Endothelial cell of umbilical vein (primary cell): ENCODE measurements around the gene HMG20A. TPM values are rescaled to one million over a fixed set of nuclear protein-coding genes. Genes with fewer than 3 reads are reported as not detected.
"Not testable (repeated sequence)": the region's sequence is repeated elsewhere in the genome, so short reads cannot be mapped to it uniquely, and the experiment has no call there.

Experiments used
- BruUV-seq: library from RNA; stranded (reverse); fragments of 400-500 nt; replicated peaks from 2 replicates; lab custom pipeline; 2021; lab: Mats Ljungman, UMichigan
- CTCF ChIA-PET: fragments of 300-600, 350-600 bp; sonication (Branson Sonifier 250); formaldehyde crosslinking; loops from one replicate; lab custom pipeline; 2021; ENCODE audit warnings: antibody characterized with exemption, inconsistent platforms; lab: Charles Lee
- POLR2A ChIA-PET: fragments of 300-600, 350-600 bp; sonication (Branson Sonifier 250); formaldehyde crosslinking; loops from one replicate; lab custom pipeline; 2021; ENCODE audit warnings: antibody characterized with exemption, inconsistent platforms; lab: Charles Lee
- DNase-seq: peaks from one replicate; pipeline ENCODE4 v3.0.0-alpha.2; 2011; ENCODE audit warnings: low read depth, low spot score
- FAIRE-seq: peaks from 2 replicates; lab custom pipeline; 2011; peaks lifted over from hg19 to GRCh38; lab: Jason Lieb, UNC
- H2AFZ ChIP-seq: 2 replicates; pipeline ENCODE4 v1.6.0; 2012; ENCODE audit warnings: low read depth, low read length, control low read depth, inconsistent platforms
- H3K27ac ChIP-seq: 2 replicates; pipeline ENCODE4 v1.5.1; 2011; ENCODE audit warnings: low read depth, mild to moderate bottlenecking, control low read depth, low read length, moderate library complexity; ENCODE audit not compliant: insufficient read depth
- H3K27me3 ChIP-seq, 2 experiments: 2 replicates each; pipeline versions ENCODE4 v1.6.0 to v1.6.1; 2011; ENCODE audit warnings: low read length in 2 of 2, mixed read lengths in 1 of 2; ENCODE audit not compliant: control insufficient read depth in 2 of 2, insufficient read depth in 2 of 2
- H3K36me3 ChIP-seq, 2 experiments: 2 replicates in 1 of 2; 3 replicates in 1 of 2; pipeline ENCODE4 v1.5.1; 2011; ENCODE audit warnings: low read length in 2 of 2, mild to moderate bottlenecking in 1 of 2, moderate library complexity in 1 of 2; ENCODE audit not compliant: control insufficient read depth in 2 of 2, insufficient read depth in 2 of 2; ENCODE audit errors: extremely low read depth in 1 of 2
- H3K4me1 ChIP-seq: 3 replicates; pipeline ENCODE4 v1.5.1; 2011; ENCODE audit warnings: mild to moderate bottlenecking, low read length; ENCODE audit not compliant: control insufficient read depth, insufficient read depth; ENCODE audit errors: extremely low read depth
- H3K4me2 ChIP-seq: 2 replicates; pipeline ENCODE4 v1.6.1; 2011; ENCODE audit warnings: low read length, control low read depth, mixed read lengths; ENCODE audit not compliant: insufficient read depth
- H3K4me3 ChIP-seq, 3 experiments: fragments of 200-600 bp in 1 of 3; sonication (generic), shearing (Covaris generic) in 1 of 3; replicated peaks in 1 of 3; 2 replicates each; pipeline ENCODE4 v1.5.1; 2011 to 2016; ENCODE audit warnings: control low read depth in 3 of 3, low read length in 3 of 3, mild to moderate bottlenecking in 2 of 3, inconsistent platforms in 1 of 3, low read depth in 1 of 3, moderate library complexity in 1 of 3; ENCODE audit not compliant: insufficient read depth in 1 of 3
- H3K79me2 ChIP-seq: 2 replicates; pipeline ENCODE4 v1.6.0; 2012; ENCODE audit warnings: low read length, inconsistent platforms; ENCODE audit not compliant: control insufficient read depth, insufficient read depth
- H3K9ac ChIP-seq: replicated peaks from 2 replicates; pipeline ENCODE3; 2011; ENCODE audit warnings: low read length, control low read depth; ENCODE audit not compliant: insufficient read depth; ENCODE audit errors: extremely low read depth
- H3K9me1 ChIP-seq: replicated peaks from 3 replicates; pipeline ENCODE4 v1.6.0; 2011; ENCODE audit warnings: mild to moderate bottlenecking, low read length; ENCODE audit not compliant: control insufficient read depth, insufficient read depth; ENCODE audit errors: extremely low read depth
- H3K9me3 ChIP-seq: replicated peaks from 2 replicates; pipeline ENCODE4 v1.5.1; 2012; ENCODE audit warnings: low read length, inconsistent platforms; ENCODE audit not compliant: control insufficient read depth, insufficient read depth
- H4K20me1 ChIP-seq: replicated peaks from 2 replicates; pipeline ENCODE3; 2011; ENCODE audit warnings: mild to moderate bottlenecking, low read length; ENCODE audit not compliant: control insufficient read depth, insufficient read depth; ENCODE audit errors: extremely low read depth
- EZH2 ChIP-seq: IDR thresholded peaks from 2 replicates; pipeline ENCODE4 v1.6.1; 2012; ENCODE audit warnings: borderline replicate concordance, low read depth, mild to moderate bottlenecking, moderate library complexity, low read length, inconsistent platforms; ENCODE audit not compliant: severe bottlenecking
- MYC ChIP-seq: IDR thresholded peaks from one replicate; pipeline ENCODE4 v1.6.1; 2011; ENCODE audit warnings: mild to moderate bottlenecking, low read depth, low read length
- POLR2A ChIP-seq: IDR thresholded peaks from 2 replicates; pipeline ENCODE4 v1.6.1; 2012; ENCODE audit warnings: low read depth, mild to moderate bottlenecking, control low read depth, low read length
- dilution Hi-C: fragments of 300-500 bp; cut with MboI; formaldehyde crosslinking; loops from one replicate; pipeline ENCODE4 v1.15.0; 2019; ENCODE audit warnings: low sequenced_read_pairs; ENCODE audit not compliant: extremely low pct_ligation_motif_present
- intact Hi-C: fragments of 100-400 bp; cut with micrococcal nuclease; formaldehyde crosslinking; loops from one replicate; pipeline ENCODE4 v1.10.0; 2022
- polyA plus RNA-seq, 4 experiments: library from polyadenylated mRNA; depleted of rRNA in 3 of 4; stranded (reverse) in 3 of 4; unstranded in 1 of 4; fragments of >200 nt; gene quantifications; 2 replicates each; pipeline versions ENCODE4 v1.2.1 to v1.2.3, GENCODE V29; 2011 to 2012; ENCODE audit warnings: missing spikeins in 1 of 4
- total RNA-seq: library from RNA; stranded (reverse); gene quantifications from 2 replicates; pipeline ENCODE4 v1.2.3, GENCODE V29; 2021

HMG20A gene
- total and polyA plus RNA-seq, 2 donors (not counting 3 experiments of a cell fraction or from before 2014, with no cell fraction given), result 35.8 to 44.0 TPM

- Histone ChIP-seq H3K4me3 (no peak overlapping the region), H3K9me1 (no peaks in the 10 kb centered on the region), H3K36me3 (no peaks in the 10 kb centered on the region), H2AFZ (no peak overlapping the region), H3K4me1 (no peaks in the 10 kb centered on the region), H4K20me1 (peaks cover 24% of the 10 kb centered on the region), H3K9me3 (no peaks in the 10 kb centered on the region), H3K27ac (no peak overlapping the region), H3K79me2 (peaks cover 98% of the 10 kb centered on the region), H3K9ac (no peak overlapping the region), H3K4me2 (no peak overlapping the region), H3K27me3 (no peaks in the 10 kb centered on the region)
- TF ChIP-seq MYC (no peak), POLR2A (no peak), EZH2 (no peak)
- FAIRE-seq (no peak), DNase-seq (no peak)
- ChIA-PET CTCF (interaction anchor here (1.0 to 1.3 kb wide), 4 partner anchors 22 to 88 kb away, joined by 3 to 5 read pairs (median 4); no protein-coding TSS in a partner anchor), POLR2A (no interaction called here)
- no TSS peak for BruUV-seq
- intact Hi-C loops (loop anchor here (10.0 kb wide), 1 partner anchor 55 kb away; no protein-coding TSS in a partner anchor), dilution Hi-C loops (no loop called here)
Measured at GRCh38 chr15:77409259-77410156, 11.2 kb upstream of the HMG20A start.

GRCh38 chr15:77410157-77410500 lies 10.6 kb upstream of the HMG20A start:
- H3K4me3 ChIP-seq, H3K4me1 ChIP-seq, H3K27me3 ChIP-seq, H3K9ac ChIP-seq, dilution Hi-C loops, H3K27ac ChIP-seq, BruUV-seq, H3K9me3 ChIP-seq, H3K9me1 ChIP-seq, DNase-seq, H2AFZ ChIP-seq, H3K36me3 ChIP-seq, intact Hi-C loops, H3K4me2 ChIP-seq, POLR2A ChIA-PET, FAIRE-seq: not testable (repeated sequence)
- Histone ChIP-seq H3K79me2 (peaks cover 98% of the 10 kb centered on the region), H4K20me1 (peaks cover 24% of the 10 kb centered on the region)
- CTCF ChIA-PET, result interaction anchor here (1.0 to 1.3 kb wide), 3 partner anchors 23 to 87 kb away, joined by 3 to 5 read pairs (median 3); no protein-coding TSS in a partner anchor
